ENCODE data around the gene PTBP1.

GRCh38 chr19:821231-821824, 24.1 kb downstream of the PTBP1 start:
- TF ChIP-seq TEAD1 (CRISPR knock-in tag; IDR thresholded peaks at IDR 0.05) (no peak), TEAD4 (CRISPR knock-in tag; IDR thresholded peaks at IDR 0.05) (no peak), CTCF (IDR thresholded peaks at IDR 0.05) (no peak), FOXJ3 (CRISPR knock-in tag; IDR thresholded peaks at IDR 0.05; ENCODE audit: borderline replicate concordance) (no peak), ERG (CRISPR knock-in tag; IDR thresholded peaks at IDR 0.05) (no peak), OVOL2 (CRISPR knock-in tag; IDR thresholded peaks at IDR 0.05; ENCODE audit: borderline replicate concordance) (no peak), ZNF121 (CRISPR knock-in tag; IDR thresholded peaks at IDR 0.05) (no peak), EMX1 (CRISPR knock-in tag; IDR thresholded peaks at IDR 0.05) (no peak), KAT7 (CRISPR knock-in tag; IDR thresholded peaks at IDR 0.05; ENCODE audit: borderline replicate concordance) (no peak), JUN (CRISPR knock-in tag; IDR thresholded peaks at IDR 0.05) (no peak), E2F1 (CRISPR knock-in tag; IDR thresholded peaks at IDR 0.05) (no peak), ESRRA (CRISPR knock-in tag; IDR thresholded peaks at IDR 0.05; ENCODE audit: borderline replicate concordance) (no peak)
